NCI-H2196 (cell line): ENCODE data around the gene BCAP29.
"Not testable (repeated sequence)": the region's sequence is repeated elsewhere in the genome, so short reads cannot be mapped to it uniquely, and the experiment has no call there.

ENCODE experiments used
- DNase-seq: peaks from one replicate; lab custom pipeline; 2025; ENCODE audit not compliant: unreplicated experiment; lab: John Stamatoyannopoulos, UW

BCAP29 gene

GRCh38 chr7:107615910-107616680 is 36.0 kb downstream of the BCAP29 start:
- no peak for DNase-seq

- DNase-seq: no peak
These were observed 42.4 kb downstream of the BCAP29 start for GRCh38 chr7:107622429-107622828.

GRCh38 chr7:107622894-107623293 is 42.8 kb downstream of the BCAP29 start:
- DNase-seq: no peak

GRCh38 chr7:107627002-107627401 is 47.0 kb downstream of the BCAP29 start:
- no peak for DNase-seq

GRCh38 chr7:107628461-107629064 is 48.5 kb downstream of the BCAP29 start:
- no peak for DNase-seq

- no peak for DNase-seq
These were observed 50.3 kb downstream of the BCAP29 start for GRCh38 chr7:107630342-107630741.

- no peak for DNase-seq
These were observed 51.8 kb downstream of the BCAP29 start for GRCh38 chr7:107631588-107632491.

- DNase-seq: no peak
These were observed 52.4 kb downstream of the BCAP29 start for GRCh38 chr7:107632492-107632865.

GRCh38 chr7:107638594-107638993 is 58.5 kb downstream of the BCAP29 start:
- no peak for DNase-seq

- not testable (repeated sequence) for DNase-seq
These were observed 59.0 kb downstream of the BCAP29 start for GRCh38 chr7:107639070-107639469.

- no peak for DNase-seq
These were observed 61.6 kb downstream of the BCAP29 start for GRCh38 chr7:107641676-107642075.

- DNase-seq: no peak
These were observed 62.5 kb downstream of the BCAP29 start for GRCh38 chr7:107642501-107642900.

- no peak for DNase-seq
These were observed 63.4 kb downstream of the BCAP29 start for GRCh38 chr7:107643407-107643806.

GRCh38 chr7:107643938-107644308 is 63.9 kb downstream of the BCAP29 start:
- DNase-seq: no peak

- no peak for DNase-seq
These were observed 64.4 kb downstream of the BCAP29 start for GRCh38 chr7:107644309-107644974.

- no peak for DNase-seq
These were observed 72.6 kb downstream of the BCAP29 start for GRCh38 chr7:107652642-107653041.

GRCh38 chr7:107658467-107658866 is 78.4 kb downstream of the BCAP29 start:
- no peak for DNase-seq

- DNase-seq: no peak
These were observed 79.6 kb downstream of the BCAP29 start for GRCh38 chr7:107659666-107660065.

GRCh38 chr7:107660381-107661080 is 80.5 kb downstream of the BCAP29 start, which contains the start of gene SLC26A4:
Gene SLC26A4 (plus strand): TSS chr7:107660828. CDS start chr7:107661642, 814 bp downstream.
- no peak for DNase-seq

GRCh38 chr7:107661081-107661864 is 81.2 kb downstream of the BCAP29 start:
- peak; percentile 45 for DNase-seq
